SH-SY5Y (cell line): ENCODE data around the gene TELO2.

Experiments used
- GATA2 ChIP-seq: IDR thresholded peaks from 2 replicates; pipeline ENCODE4 v1.6.1; 2011; ENCODE audit warnings: mild to moderate bottlenecking, low read depth, low read length
- GATA3 ChIP-seq: IDR thresholded peaks from 2 replicates; pipeline ENCODE4 v1.6.1; 2011; ENCODE audit warnings: low read depth, mild to moderate bottlenecking, low read length, moderate library complexity

DNA sequence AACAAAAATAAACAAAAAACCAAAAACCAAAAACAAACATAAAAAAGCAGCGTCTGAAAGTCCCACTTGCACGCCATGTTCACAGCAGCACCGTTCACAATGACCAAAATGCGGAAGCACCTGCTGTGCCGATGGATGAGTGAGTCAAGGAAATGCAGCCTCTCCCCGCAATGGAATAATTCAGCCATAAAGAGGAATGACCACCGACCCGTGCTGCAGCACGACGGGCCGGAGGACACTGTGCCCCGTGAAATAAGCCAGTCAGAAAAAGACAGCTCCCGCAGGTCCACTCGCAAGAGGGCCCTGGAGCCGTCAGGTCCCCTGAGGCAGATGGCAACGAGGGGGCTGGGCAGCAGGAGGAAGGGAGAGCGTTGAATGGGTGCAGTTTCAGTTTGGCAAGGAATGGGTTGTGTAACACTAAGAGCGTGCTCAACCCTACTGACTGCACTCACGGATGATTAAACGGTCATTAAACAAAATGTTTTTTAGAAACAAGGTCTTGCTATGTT lies 23.4 kb upstream of the TELO2 start:
- TF ChIP-seq GATA2 (no peak), GATA3 (no peak)
